SK-N-MC (cell line): ENCODE measurements around the gene TMEM131.

Experiments used
- EZH2 ChIP-seq: fragments of 200-600 bp; sonication (generic); IDR thresholded peaks from one replicate; pipeline ENCODE4 v1.6.1; 2017; ENCODE audit warnings: antibody characterized with exemption
- FOXP2 ChIP-seq: optimal IDR thresholded peaks from 2 replicates; pipeline ENCODE3; 2011; ENCODE audit warnings: mild to moderate bottlenecking, moderate library complexity; ENCODE audit not compliant: insufficient read depth; ENCODE audit errors: extremely low read length, control extremely low read depth
- POLR2AphosphoS5 ChIP-seq: IDR thresholded peaks from 2 replicates; pipeline ENCODE4 v1.6.1; 2012; ENCODE audit warnings: mild to moderate bottlenecking, low read depth, low read length, borderline replicate concordance

GRCh38 chr2:97819754-97820153, 176.0 kb downstream of the TMEM131 start:
- TF ChIP-seq POLR2AphosphoS5 (no peak), EZH2 (no peak), FOXP2 (no peak)
